Heart left ventricle (tissue), 13 donors: ENCODE data around the gene C14orf93.

Experiments used
- POLR2A ChIP-seq, 2 donors: fragments of 450-650 bp; IDR thresholded peaks; one replicate each; pipeline ENCODE4 v1.6.1; 2017; ENCODE audit warnings: antibody characterized with exemption in 2 of 2, mild to moderate bottlenecking in 2 of 2, moderate library complexity in 2 of 2
- TF ChIP-seq, protein P1 (sequence below), 12 donors: fragments of 200-600 bp; sonication (generic) in 4 of 12; IDR thresholded peaks; one replicate each; pipeline versions ENCODE4 v1.5.0 to v1.8.0; 2018 to 2022; ENCODE audit warnings: antibody characterized with exemption in 12 of 12, mild to moderate bottlenecking in 5 of 12
- donor health status: ischemic (EF 13 %, LVEDD 7.1; RV severe dilation, severe dysfunction).
- donor health status: DM: no; HTN: yes; CAD: no.
- donor health status: DM: no; HTN: no; CAD: no.
- donor health status: ischemic (EF 25% LVEDD 6.9; RV normal size, moderate dysfunction).
- donor health status: ischemic (EF 25% LVEDD 5.7; RV mildly dilated, moderate dysfunction).
- donor health status: ischemic (EF 35%, LVEDD 5.7; RV mildly dilated, moderate dysfunction).
- donor health status: nonischemic (EF 11% LVEDD 7.7; RV severe dilation, severe dysfunction).
- donor health status: DM: yes; HTN: yes; CAD: no.
- donor health status: PGD.
- donor health status: ischemic (EF 29% LVEDD 5.4; RV normal size, mild dysfunction).
- donor health status: nonischemic (EF 23%, LVEDD 6.1; RV moderate dilation, normal function).

DNA sequence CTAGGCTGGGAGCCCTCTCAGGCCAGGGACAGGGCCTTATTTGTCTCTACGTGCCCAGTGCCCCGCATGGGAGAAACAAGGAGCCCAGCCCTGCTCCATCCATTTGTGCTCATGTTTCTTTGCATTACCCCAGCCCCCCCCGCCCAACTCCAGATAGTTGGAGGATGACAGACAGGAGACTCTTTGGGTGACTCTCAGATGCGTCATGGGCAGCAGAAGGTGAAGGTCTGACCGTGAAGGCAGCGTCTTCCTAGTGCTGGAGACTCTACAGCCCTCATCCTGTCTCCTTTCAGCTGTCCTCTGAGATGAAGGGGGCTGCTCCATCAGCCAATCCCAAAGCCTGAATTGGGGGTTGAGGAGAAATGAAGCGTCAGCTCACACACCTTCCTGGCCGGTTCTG, 31.8 kb upstream of the C14orf93 start:
- TF ChIP-seq, protein P1, sequence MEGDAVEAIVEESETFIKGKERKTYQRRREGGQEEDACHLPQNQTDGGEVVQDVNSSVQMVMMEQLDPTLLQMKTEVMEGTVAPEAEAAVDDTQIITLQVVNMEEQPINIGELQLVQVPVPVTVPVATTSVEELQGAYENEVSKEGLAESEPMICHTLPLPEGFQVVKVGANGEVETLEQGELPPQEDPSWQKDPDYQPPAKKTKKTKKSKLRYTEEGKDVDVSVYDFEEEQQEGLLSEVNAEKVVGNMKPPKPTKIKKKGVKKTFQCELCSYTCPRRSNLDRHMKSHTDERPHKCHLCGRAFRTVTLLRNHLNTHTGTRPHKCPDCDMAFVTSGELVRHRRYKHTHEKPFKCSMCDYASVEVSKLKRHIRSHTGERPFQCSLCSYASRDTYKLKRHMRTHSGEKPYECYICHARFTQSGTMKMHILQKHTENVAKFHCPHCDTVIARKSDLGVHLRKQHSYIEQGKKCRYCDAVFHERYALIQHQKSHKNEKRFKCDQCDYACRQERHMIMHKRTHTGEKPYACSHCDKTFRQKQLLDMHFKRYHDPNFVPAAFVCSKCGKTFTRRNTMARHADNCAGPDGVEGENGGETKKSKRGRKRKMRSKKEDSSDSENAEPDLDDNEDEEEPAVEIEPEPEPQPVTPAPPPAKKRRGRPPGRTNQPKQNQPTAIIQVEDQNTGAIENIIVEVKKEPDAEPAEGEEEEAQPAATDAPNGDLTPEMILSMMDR (IDR thresholded peaks at IDR 0.05) = no peak
- TF ChIP-seq POLR2A (IDR thresholded peaks at IDR 0.05) = no peak
